HG02981 (cell line): ENCODE results near the gene MOV10L1.
"Not testable (repeated sequence)": the region's sequence is repeated elsewhere in the genome, so short reads cannot be mapped to it uniquely, and the experiment has no call there.

Source experiments
- ATAC-seq: cut with Tn5 transposase; IDR thresholded peaks from one replicate; pipeline ENCODE4 v1.9.1; 2021; ENCODE audit warnings: mild to moderate bottlenecking, moderate library complexity; ENCODE audit not compliant: unreplicated experiment

Gene MOV10L1

DNA sequence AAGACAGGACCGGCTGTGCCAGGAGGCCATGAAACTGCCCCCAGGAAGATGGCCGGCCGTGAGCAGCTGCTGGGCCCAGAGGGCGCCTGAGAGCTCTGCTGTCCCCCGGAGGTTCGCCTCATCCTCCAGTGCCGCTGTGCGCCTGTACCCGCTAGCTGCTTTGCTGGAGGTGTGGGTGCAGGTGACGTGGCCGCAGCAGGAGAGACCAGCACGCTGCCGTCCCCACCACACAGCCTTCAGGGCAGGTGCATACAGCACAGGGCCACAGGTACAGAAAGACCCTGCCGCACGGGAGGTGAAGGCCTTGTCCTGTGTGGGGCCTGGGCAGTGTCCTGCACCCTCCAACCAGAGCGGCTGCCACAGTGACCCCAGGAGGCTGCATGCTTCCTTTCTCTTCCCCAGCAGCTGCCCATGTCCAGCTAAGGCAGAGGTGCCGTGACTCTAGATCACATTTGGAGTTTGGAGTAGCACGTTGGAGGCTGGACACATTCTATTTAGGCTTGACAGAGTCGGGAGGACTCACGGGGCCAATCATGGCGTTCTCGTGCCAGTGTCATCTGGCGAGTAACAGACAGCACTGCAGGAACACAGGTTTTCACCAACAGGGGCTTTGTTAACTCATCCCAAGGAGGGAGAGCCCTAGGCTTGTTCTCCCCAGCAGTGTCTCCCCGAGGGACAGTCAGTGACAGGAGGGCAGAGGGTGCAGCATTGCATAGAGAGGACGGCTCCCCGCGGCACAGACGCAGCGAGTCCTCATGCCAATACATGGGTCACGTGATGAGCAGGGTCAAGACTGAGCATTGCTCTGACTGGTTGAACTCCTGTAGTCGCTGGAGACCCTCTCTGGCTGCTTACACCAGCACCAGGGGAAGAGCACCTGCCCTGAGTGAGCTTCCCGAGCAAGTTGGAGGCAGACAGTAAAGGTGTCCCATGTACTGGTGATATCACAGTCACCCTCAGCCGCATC lies 62.0 kb downstream of the MOV10L1 start:
- no peak for ATAC-seq

DNA sequence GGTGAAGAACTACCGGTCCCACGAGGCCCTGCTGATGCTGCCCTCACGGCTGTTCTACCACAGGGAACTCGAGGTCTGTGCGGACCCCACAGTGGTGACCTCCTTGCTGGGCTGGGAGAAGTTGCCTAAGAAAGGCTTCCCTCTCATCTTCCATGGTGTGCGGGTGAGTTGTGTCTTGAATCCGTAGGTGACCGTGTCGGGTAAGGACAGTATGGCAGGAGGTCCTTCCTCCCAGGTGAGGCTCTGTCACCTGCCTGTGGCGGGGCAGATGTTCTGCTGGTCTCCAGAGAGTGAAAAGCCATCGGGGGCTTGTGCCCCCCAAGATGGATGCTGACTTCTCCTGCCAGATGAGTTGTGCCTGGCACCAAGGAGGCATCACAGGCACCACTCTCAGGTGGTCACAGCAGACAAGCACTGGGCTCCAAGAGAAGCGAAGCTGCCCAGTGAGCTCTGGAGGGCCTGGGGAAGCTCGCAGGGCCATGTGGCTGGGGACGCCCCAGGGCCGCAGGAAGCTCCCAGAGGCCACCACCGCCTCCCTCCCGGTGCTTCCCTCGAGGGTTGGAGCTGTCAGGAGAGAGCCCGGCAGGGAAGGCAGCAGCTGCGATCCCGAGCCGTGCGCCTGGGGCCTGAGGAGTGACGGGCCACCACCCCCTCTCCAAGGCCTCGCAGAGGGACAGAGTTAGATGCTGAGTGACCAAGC lies 63.4 kb downstream of the MOV10L1 start:
- no peak for ATAC-seq

DNA sequence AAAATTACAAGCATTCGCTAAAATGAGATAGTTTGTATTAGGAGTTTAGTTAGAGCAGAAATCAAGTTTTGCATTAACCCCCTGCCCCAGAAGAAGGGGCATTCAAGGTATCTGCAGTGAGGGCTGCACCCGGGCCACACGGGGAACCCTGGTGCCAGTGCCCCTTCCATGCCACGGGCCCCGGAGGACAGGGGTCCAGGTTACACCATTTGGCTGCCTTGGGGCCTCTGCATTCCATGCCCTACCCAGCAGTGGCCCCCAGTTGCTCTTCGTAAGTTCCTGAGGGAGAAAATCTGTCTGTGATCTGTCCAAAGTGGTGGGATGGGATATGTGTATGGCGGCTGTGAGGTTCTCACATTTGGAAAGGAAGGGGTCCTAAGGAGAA lies 63.9 kb downstream of the MOV10L1 start:
- ATAC-seq = no peak

DNA sequence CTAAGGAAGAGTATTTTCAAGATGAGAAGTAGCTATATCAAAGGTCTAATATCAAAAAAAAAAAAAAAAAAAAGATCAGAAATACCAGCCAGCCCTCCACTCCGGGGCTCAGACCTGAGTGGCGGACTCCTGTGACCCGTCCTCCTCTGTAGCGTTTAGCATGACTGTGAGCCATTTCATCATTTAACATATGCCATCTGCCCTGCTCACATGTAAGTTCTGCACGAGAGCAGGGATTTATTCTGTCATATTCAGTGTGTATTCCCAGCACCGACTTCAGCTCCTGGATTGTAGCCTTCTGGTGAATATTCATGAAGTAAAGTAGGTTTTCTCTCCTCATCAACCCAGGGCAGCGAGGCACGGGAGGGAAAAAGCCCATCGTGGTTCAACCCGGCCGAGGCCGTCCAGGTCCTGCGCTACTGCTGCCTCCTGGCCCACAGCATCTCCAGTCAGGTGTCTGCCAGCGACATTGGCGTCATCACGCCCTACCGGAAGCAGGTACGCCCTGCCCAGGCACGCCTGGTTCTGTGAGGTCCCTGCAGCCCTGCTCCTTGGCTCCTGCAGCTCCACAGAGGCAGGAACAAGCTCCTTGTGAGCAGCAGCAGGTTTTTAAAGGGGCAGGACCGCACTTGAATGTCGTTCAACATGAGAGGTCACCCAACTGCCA lies 68.0 kb downstream of the MOV10L1 start:
- ATAC-seq = no peak

DNA sequence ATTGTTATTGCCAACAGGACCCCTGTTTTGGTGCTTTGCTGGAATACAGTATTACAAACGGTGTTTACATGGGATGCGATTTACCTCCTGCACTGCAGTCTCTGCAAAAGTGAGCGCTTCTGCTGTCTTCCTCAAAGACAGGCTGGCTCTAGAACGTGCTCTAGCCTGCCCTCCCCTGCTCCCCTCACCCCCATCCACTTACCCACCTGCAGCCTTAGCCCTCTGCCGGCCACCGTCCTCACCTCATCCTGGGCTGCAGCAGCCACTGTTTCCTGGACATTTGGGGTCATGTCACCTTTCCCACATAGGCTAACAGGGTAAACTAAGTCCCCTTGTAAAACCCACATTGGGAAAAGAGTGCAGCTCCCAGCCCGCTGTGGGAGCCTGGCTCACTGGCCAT lies 71.1 kb downstream of the MOV10L1 start:
- no peak for ATAC-seq

DNA sequence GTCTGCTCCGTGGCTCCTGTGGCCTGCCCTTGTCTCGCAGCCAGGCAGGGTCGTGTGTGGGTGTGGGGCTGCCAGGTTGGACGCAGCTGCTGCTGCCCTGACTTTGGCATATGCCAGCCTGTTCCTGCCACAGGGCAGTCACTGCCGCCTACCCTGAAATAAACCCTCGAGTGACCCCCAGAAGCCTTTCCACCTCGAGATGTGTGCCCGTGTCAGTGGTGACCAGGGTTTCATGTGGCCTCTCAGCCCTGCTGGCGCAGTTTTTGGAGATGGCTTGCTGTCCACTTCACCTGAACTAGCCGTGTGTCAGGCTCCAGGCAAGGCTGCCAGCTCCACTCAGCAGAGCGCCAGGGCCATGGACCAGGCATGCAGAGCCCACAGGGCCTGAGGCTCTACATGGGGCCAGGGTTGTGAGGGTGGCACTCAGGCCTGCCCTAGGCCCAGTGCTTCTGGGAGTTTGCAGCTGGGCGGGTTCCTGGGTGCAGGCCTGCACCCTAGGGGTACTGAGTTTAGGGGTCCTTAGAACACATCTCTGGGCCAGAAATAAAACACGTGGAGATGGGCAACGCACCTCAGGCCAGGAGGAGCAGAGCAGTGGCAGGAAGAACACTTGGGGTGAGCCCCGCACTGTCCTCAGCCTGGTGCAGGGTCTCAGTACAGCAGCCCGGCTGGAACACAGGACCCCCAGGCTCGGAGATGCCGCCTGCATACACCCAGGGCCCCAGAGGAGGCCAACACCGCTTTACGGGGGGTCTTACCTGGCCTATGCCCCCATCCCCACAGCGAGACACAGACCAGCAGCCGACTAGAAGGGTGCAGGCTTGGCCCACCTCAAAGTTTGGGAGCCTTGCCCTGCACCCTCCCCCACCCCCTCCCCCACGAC lies 71.9 kb downstream of the MOV10L1 start:
- no peak for ATAC-seq

DNA sequence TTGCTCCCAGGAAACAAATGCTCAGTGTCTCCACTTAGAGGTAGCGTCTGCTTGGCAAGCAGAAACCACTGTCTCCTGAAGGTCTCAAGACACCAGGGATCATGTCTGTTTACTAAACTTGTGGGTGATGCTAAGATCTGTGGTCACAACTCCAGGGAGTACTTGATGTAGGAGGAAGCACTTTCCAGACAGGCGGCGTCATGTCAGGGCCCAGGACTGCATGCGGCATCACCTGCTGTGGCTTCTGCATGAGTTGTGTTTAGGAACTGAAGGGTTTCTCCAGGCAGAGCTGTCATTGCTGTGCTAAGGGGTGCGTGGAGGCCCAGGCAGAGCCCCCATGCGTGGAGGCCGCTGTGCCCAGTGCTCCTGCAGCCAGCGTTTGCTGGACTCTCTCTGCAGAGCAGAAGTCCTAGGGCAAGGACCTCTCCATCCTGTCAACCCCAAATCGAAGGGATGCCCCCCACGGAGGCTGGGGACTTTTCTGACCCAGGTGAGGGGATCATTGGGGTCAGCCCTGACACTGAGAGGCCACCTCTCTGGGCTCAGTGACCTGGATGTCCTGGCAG lies 72.7 kb downstream of the MOV10L1 start:
- no peak for ATAC-seq

DNA sequence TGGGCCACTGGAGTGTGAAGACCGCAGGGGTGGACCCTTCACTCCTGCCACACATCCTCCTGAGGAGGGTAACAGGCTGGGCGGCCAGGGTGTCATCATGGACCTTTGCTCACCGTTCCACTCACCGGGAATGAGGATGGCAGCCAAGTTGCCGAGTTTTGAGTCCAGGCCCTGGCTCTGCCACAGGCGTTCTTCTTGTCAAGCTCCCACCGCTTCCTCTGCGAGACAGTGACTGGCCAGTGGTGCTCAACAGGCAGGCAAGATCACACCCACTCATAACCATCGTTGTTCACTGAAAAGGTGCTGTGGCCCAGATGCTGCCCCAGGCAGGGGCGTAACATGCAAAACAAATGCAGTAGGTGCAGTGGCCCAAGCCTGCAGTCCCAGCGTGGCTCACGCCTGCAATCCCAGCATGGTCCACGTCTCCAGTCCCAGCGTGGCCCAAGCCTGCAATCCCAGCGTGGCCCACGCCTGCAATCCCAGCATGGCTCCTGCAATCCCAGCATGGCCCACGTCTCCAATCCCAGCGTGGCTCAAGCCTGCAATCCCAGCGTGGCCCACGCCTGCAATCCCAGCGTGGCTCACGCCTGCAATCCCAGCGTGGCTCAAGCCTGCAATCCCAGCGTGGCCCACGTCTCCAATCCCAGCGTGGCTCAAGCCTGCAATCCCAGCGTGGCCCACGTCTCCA lies 75.8 kb downstream of the MOV10L1 start:
- ATAC-seq = no peak

DNA sequence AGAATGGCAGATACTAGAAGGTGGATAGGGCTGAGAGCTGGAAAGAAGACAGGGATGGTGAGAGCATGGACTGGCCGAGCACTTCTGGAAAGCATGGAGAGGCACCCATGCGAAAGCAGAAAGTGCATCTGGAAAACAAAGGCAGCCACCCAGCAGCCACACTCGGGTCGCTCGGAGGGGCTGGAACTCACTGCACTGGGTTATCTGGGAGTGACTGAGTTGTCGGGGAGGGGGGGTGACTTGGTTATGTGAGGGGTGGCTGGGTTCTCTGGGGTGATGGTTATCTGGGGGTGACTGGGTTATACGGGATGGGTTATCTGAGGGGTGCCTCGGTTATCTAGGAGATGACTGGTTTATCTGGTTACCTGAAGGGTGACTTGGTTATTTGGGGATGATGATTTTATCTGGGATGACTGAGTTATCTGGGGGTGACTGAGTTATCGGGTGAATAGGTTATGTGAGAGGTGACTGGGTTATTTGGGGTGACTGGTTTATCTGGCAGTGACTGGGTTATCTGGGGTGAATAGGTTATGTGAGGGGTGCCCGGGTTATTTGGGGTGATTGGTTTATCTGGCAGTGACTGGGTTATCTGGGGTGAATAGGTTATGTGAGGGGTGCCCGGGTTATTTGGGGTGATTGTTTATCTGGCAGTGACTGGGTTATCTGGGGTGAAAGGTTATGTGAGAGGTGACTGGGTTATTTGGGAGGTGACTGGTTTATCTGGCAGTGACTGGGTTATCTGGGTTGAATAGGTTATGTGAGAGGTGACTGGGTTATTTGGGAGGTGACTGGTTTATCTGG lies 78.1 kb downstream of the MOV10L1 start:
- ATAC-seq = no peak

DNA sequence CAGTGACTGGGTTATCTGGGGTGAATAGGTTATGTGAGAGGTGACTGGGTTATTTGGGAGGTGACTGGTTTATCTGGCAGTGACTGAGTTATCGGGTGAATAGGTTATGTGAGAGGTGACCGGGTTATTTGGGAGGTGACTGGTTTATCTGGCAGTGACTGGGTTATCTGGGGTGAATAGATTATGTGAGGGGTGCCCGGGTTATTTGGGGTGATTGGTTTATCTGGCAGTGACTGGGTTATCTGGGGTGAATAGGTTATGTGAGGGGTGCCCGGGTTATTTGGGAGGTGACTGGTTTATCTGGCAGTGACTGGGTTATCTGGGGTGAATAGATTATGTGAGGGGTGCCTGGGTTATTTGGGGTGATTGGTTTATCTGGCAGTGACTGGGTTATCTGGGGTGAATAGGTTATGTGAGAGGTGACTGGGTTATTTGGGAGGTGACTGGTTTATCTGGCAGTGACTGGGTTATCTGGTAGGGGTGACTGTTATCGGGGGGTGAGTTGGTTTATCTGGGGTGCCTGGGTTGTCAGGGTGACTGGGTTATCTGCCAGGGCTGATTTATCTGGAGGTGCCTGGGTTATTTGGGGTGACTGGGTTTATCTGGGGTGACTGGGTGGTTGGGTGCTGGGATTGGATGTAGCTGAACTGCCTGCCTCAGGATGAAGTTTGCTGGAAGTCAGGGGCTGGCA lies 78.8 kb downstream of the MOV10L1 start:
- not testable (repeated sequence) for ATAC-seq

DNA sequence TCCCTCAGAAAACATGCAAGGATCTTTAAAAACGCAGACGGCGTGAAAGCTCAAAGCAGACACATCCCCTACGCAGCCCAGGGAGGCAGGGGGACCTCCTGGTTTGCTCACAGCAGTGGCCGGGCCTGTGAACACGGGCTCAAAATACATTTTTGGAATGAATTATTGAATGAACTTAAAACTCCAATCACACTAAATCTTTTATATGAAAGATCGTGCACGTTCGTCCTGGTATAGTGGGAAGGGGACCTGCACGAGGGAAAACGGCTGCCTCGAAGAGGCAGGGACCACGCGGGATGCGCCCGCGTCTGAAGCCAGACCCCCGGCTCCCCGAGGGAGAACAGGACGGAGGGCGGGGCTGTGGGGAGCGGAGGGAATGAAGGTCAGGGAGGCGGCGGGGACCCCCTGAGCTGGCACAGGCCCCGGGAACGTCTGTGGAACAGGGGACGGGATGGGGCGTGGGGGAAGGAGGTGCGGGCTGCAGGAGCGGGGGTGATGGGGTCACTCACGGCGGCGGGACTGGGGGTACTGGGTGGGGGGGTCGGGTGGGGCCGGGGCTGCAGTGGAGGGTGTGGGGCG lies 79.5 kb downstream of the MOV10L1 start:
- ATAC-seq = no peak

DNA sequence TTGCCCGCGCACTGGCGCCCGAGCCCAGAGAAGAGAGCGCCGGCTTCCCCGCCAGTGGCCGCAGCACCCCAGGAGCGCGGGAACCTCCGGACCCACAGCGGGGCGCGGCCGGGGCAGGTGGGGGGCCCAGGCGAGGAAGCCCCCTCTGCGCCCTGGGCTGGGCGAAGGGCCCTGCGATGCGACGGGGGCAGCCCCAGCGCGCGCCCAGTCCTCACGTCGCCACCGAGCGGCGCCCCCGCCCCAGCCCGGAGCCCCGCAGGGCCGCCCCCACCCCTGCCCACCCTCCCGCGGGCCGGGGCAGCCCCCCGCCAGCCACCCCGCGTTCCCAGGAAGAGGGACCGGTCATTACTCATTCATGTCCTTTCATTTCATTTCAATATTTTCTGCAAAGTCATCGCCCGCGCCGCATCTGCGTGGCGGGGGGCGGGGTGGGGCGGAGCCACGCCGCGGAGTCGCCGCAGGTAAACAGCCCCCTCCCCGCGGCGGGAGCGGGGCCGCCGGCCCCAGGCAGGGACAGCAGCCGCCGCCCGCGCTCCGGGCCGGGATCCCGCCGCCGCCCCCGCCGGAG lies 80.1 kb downstream of the MOV10L1 start:
- no peak for ATAC-seq

DNA sequence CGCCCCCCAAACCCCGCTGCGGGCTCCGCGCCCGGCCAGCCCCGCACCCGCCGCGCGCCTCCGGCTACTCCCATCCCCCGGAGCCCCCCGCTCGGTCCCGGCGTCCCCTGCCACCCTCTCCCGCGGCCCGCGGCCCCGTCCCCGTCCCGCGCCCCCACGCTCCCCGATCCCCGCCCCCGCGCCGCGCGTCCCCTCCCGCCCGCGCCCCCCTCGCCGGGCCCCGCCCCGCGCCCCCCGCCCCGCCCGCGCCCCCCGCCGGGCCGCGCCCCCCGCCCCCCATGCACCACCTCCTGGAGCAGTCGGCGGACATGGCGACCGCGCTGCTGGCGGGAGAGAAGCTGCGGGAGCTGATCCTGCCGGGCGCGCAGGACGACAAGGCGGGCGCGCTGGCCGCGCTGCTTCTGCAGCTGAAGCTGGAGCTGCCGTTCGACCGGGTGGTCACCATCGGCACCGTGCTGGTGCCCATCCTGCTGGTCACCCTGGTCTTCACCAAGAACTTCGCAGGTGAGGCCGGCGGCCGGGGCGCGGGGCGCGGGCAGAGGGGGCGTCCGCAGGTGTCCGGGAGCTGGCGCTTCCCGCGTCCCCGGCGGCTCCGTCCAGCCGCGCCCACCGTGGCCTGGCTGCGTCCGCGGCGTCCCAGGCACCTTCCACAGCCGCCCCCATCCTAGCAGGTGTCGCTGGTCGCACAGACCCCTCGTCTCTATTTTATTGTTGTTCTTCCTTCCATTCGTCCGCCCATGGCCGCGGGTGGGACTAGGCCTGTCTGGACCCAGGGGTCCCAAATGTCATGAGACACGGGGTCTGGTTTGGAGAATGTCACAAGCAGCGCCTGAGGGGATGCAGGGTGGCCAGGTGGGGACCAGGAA lies 80.9 kb downstream of the MOV10L1 start, which contains the start of gene PANX2:
Gene PANX2 (plus strand): TSS at position 279 of the 866 bp plus-strand sequence. CDS start 0 bp downstream, at position 279.
- no peak for ATAC-seq

DNA sequence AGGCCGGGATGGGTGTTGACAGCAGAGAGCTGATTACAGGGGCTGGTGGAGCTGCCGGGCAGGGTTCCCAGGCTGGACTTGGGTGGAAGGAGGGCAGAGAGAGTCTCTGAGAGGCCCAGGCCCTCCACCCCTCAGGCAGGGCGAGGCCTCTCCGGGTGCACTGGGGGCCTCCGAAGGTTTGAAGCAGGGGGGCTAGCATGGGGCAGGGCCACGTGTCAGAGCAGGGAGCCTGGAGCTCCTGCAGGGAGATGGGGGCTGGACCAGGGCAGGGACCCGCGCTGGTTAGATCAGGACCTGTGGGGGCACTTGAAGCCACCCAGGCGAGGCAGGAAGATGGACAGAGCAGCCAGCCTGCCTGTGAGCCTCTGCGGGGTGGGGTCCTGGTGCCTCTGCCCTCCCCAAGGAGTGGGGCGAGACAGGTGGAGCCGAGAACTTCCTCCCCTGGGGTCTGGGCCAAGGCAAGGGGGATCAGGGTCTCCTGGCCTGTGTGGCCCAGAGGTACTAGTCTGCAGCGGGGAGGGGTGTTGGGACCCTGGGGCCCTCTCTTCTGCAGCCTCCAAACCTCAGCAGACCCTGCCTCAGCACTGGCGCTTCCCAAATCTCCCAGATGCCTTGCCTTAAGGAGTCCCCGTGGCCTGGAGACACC lies 81.6 kb downstream of the MOV10L1 start:
- no peak for ATAC-seq

DNA sequence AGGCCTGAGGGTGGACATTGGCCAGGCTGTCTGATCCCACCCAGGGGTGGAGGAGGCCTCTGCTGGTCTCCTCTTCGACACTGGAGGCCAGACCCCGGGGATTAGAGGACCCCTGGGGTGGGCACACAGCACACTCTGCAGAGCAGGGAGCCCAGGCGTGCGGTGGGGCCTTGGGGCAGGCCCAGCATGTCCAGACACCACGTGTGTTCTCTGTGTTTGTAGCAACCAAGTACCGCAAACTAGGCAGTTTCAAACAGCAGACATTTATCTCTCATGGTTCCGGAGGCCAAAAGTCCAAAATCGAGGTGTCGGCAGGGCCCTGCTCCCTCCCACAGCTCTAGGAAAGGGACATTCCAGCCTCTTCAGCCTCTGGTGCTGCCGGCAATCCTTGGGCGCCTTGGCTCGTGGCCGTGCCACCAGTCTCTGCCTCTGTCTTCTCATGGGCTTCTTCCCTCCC lies 82.2 kb downstream of the MOV10L1 start:
- no peak for ATAC-seq
